Measurements from ENCODE around the gene CRCP. TPM values are rescaled to one million over a fixed set of nuclear protein-coding genes. Genes with fewer than 3 reads are reported as not detected.

The CRCP gene
- total RNA-seq, 1 donor from 2014 or later = 23.2 TPM

DNA sequence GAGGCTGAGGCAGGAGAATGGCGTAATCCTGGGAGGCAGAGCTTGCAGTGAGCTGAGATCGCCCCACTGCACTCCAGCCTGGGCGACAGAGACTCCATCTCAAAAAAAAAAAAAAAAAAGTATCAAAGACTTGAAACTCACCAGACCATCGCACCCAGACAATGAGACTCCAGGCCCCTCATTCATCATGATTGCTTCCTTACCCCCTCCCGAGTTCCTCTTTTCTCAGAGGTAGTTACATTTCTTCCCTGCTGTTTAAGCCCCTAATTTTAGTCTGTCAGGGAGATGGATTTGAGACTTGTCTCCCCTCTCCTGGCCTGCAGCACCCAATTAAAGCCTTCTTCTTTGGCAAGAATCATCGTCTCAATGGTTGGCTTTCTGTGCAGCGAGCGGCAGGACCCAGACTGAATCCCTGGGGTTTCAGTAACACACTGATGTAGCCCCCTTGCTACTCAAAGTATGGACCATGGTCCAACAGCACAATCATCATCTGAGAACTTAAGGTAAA, 71.1 kb downstream of the CRCP start:
- Histone ChIP-seq H3K27ac (replicated peaks) (no peak overlapping the region), H3K27me3 (ENCODE audit: low read depth) (no peaks in the 10 kb centered on the region), H3K4me1 (no peaks in the 10 kb centered on the region), H3K36me3 (no peaks in the 10 kb centered on the region), H3K4me3 (no peak overlapping the region), H3K9me3 (replicated peaks) (peaks cover 7% of the 10 kb centered on the region)
- no peak for DNase-seq
- TF ChIP-seq, protein P1, sequence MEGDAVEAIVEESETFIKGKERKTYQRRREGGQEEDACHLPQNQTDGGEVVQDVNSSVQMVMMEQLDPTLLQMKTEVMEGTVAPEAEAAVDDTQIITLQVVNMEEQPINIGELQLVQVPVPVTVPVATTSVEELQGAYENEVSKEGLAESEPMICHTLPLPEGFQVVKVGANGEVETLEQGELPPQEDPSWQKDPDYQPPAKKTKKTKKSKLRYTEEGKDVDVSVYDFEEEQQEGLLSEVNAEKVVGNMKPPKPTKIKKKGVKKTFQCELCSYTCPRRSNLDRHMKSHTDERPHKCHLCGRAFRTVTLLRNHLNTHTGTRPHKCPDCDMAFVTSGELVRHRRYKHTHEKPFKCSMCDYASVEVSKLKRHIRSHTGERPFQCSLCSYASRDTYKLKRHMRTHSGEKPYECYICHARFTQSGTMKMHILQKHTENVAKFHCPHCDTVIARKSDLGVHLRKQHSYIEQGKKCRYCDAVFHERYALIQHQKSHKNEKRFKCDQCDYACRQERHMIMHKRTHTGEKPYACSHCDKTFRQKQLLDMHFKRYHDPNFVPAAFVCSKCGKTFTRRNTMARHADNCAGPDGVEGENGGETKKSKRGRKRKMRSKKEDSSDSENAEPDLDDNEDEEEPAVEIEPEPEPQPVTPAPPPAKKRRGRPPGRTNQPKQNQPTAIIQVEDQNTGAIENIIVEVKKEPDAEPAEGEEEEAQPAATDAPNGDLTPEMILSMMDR (IDR thresholded peaks at IDR 0.05; ENCODE audit: borderline replicate concordance) = no peak
- intact Hi-C loops (cut with micrococcal nuclease) = no loop called here

DNA sequence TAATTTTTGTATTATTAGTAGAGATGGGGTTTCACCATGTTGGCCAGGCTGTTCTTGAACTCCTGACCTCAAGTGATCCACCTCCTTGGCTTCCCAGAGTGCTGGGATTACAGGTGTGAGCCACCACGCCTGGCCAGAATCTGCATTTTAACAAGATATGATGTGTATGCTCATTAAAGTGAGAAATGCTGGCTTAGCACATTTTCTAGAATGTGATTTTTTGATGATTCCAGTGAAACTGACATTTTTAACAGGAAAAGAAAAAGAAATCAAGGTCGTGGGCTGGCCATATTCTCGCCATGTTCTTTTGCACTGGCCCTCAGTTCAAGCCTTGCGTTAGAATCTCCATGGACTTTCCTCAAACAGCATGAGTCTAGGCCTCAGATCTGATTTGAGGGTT, 72.3 kb downstream of the CRCP start:
- DNase-seq = no peak
- H3K9me3 ChIP-seq (replicated peaks) = peaks cover 7% of the 10 kb centered on the region
- intact Hi-C loops (cut with micrococcal nuclease) = no loop called here

DNA sequence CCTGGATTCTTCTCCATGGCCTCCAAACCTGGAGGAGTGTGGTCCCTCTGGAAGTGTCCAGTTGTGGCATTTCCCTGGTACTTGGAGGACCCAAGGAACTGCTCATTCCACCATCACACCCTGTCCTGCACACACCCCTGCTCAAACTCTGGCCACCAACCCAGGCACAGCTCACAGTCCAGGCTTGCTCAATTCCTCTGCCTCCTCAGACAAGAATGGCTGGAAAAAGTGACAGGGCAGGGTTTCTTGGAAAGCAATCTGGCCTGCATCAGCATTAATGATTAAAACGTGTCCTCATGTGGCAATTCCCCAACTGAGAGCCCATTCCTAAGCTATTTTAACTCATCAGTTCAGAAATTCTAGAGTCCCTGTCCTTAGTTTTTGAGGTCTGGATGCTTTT, 73.3 kb downstream of the CRCP start:
- Histone ChIP-seq H3K36me3 (no peaks in the 10 kb centered on the region), H3K4me3 (no peak overlapping the region), H3K27me3 (ENCODE audit: low read depth) (no peaks in the 10 kb centered on the region), H3K27ac (replicated peaks) (no peak overlapping the region), H3K4me1 (no peaks in the 10 kb centered on the region), H3K9me3 (replicated peaks) (peaks cover 7% of the 10 kb centered on the region)
- intact Hi-C loops (cut with micrococcal nuclease) = no loop called here
- DNase-seq = peak; percentile 28
- TF ChIP-seq, protein P1 (IDR thresholded peaks at IDR 0.05; ENCODE audit: borderline replicate concordance) = no peak

More for the DNA sequence above, 72.3 kb downstream of the CRCP start:
- Histone ChIP-seq H3K27me3 (ENCODE audit: low read depth) (no peaks in the 10 kb centered on the region), H3K4me3 (no peak overlapping the region), H3K4me1 (no peaks in the 10 kb centered on the region), H3K27ac (replicated peaks) (no peak overlapping the region), H3K36me3 (no peaks in the 10 kb centered on the region)
- TF ChIP-seq, protein P1 (IDR thresholded peaks at IDR 0.05; ENCODE audit: borderline replicate concordance) = no peak

DNA sequence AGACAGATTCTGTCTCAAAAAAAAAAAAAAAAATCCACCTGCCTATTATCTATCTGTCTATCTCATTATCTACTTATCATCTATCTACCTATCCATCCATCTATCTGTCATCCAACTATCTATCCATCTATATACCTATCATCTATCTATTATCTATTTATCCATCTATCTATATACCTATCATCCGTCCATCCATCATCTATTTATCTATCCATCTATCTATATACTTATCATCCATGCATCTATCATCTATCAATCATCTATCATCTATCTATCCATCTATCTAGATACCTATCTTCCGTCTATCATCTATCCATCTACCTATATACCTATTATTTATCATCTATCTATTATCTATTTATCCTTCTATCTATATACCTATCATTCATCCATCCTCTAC, 74.0 kb downstream of the CRCP start:
- Histone ChIP-seq H3K4me1 (no peaks in the 10 kb centered on the region), H3K4me3 (no peak overlapping the region), H3K27me3 (ENCODE audit: low read depth) (no peaks in the 10 kb centered on the region), H3K36me3 (no peaks in the 10 kb centered on the region), H3K27ac (replicated peaks) (no peak overlapping the region), H3K9me3 (replicated peaks) (peaks cover 7% of the 10 kb centered on the region)
- intact Hi-C loops (cut with micrococcal nuclease) = no loop called here
- DNase-seq = no peak
- TF ChIP-seq, protein P1 (IDR thresholded peaks at IDR 0.05; ENCODE audit: borderline replicate concordance) = no peak

DNA sequence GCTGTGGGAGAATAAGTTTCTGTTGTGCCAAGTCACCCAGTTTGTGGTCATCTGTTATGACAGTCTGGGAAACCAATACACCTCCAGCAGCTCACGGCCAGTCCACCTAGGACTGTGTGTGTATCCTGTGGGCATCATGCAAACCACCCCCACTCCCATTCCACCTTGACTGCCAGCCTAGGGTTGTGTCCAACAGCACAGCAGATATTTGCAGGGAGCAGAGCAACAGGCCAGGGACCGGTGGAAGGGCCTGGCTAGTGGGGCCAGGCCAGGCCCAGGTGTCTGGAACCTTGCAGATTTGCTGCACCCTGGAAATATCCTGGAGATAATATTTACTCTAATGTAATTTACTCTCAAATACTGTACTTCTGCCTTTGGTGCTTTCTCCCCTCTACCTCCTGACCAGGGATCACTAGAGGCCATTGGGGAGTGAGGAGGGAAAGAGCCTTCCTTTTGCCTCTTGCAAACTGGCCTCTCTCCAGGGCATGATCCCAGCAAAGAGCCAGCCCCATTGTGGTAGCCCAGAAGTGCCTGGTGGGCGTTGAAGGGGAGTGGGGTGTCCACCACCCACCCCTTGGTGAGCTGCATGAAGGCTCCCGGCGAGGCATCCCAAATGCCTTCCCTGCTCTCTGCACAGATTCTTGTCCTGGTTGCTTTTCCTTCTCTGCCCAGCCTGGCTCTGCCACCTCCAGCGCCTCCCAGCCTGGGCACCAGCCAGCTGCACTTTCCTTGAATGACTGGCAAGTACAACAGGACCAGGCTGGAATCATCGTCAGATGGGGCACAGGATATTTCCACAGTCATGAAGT, 75.3 kb downstream of the CRCP start:
- H3K27ac ChIP-seq (replicated peaks) = no peak overlapping the region
- H3K27me3 ChIP-seq (ENCODE audit: low read depth) = no peaks in the 10 kb centered on the region
- TF ChIP-seq, protein P1 (IDR thresholded peaks at IDR 0.05; ENCODE audit: borderline replicate concordance) = no peak
- DNase-seq = no peak
- H3K4me1 ChIP-seq = no peaks in the 10 kb centered on the region
- H3K9me3 ChIP-seq (replicated peaks) = peaks cover 7% of the 10 kb centered on the region
- intact Hi-C loops (cut with micrococcal nuclease) = no loop called here
- H3K36me3 ChIP-seq = no peaks in the 10 kb centered on the region
- no peak overlapping the region for H3K4me3 ChIP-seq

Data from left ventricle myocardium inferior (tissue), 1 donor.